HepG2 (cell line): ENCODE measurements around the gene MYO15A. TPM values are rescaled to one million over a fixed set of nuclear protein-coding genes. Genes with fewer than 3 reads are reported as not detected.

ENCODE experiments used
- NBN ChIP-seq: fragments of 450-650 bp; conservative IDR thresholded peaks from 2 replicates; pipeline ENCODE4 v1.6.1; 2017
- RBM39 ChIP-seq: fragments of 200-400 bp; formaldehyde crosslinking; IDR thresholded peaks from one replicate; pipeline ENCODE4 v1.6.1; 2018; ENCODE audit warnings: antibody characterized with exemption, mild to moderate bottlenecking, low read depth, low read length; ENCODE audit not compliant: poor library complexity, severe bottlenecking
- STAG1 ChIP-seq: sonication (generic); formaldehyde crosslinking; IDR thresholded peaks from 2 replicates; pipeline ENCODE4 v1.4.0; 2020; ENCODE audit warnings: missing genetic modification reagents
- ZFX ChIP-seq: sonication (generic); formaldehyde crosslinking; IDR thresholded peaks from 2 replicates; pipeline ENCODE4 v1.4.0; 2020; ENCODE audit warnings: mild to moderate bottlenecking, low read depth, missing genetic modification reagents, moderate library complexity
- ZFY ChIP-seq: sonication (generic); formaldehyde crosslinking; IDR thresholded peaks from 2 replicates; pipeline ENCODE4 v1.4.0; 2020; ENCODE audit warnings: missing genetic modification reagents
- ZKSCAN5 ChIP-seq: sonication (generic); formaldehyde crosslinking; IDR thresholded peaks from 2 replicates; pipeline ENCODE4 v1.5.1; 2020; ENCODE audit warnings: mild to moderate bottlenecking, missing genetic modification reagents
- ZNF577 ChIP-seq: sonication (generic); formaldehyde crosslinking; IDR thresholded peaks from 2 replicates; pipeline ENCODE4 v1.4.0; 2020; ENCODE audit warnings: mild to moderate bottlenecking, low read depth, missing genetic modification reagents, borderline replicate concordance
- ZNF780A ChIP-seq: sonication (generic); formaldehyde crosslinking; IDR thresholded peaks from 2 replicates; pipeline ENCODE4 v1.8.0; 2022; ENCODE audit warnings: mild to moderate bottlenecking, missing genetic modification reagents, moderate library complexity
- polyA plus RNA-seq, 8 experiments: library from polyadenylated mRNA; depleted of rRNA in 3 of 8; stranded (reverse) in 7 of 8; unstranded in 1 of 8; fragments of >200 nt; fragmentation: Illumina TruSeq in 4 of 8; extraction: Trizol in 4 of 8; gene quantifications; 2 replicates each; pipeline versions ENCODE4 v1.2.1 to v1.2.3, GENCODE V29; 2011 to 2016; ENCODE audit warnings: low read depth in 4 of 8, missing spikeins in 1 of 8, mixed read lengths in 1 of 8; ENCODE audit not compliant: insufficient read depth in 1 of 8
- total RNA-seq, 5 experiments: library from RNA; depleted of rRNA; stranded (reverse); fragments of >200 nt; fragmentation: Illumina TruSeq; extraction: Trizol; gene quantifications; 2 replicates each; pipeline ENCODE4 v1.2.3, GENCODE V29; 2016; ENCODE audit warnings: low read depth in 1 of 5
- TF ChIP-seq, protein P1 (sequence below): sonication (generic); formaldehyde crosslinking; IDR thresholded peaks from 2 replicates; pipeline ENCODE4 v1.5.0; 2020; ENCODE audit warnings: mild to moderate bottlenecking, missing genetic modification reagents, moderate library complexity
- TF ChIP-seq, protein P2 (sequence below): sonication (generic); formaldehyde crosslinking; IDR thresholded peaks from 2 replicates; pipeline ENCODE4 v1.8.0; 2022; ENCODE audit warnings: mild to moderate bottlenecking, missing genetic modification reagents, moderate library complexity
- TF ChIP-seq, protein P3 (sequence below): sonication (generic); formaldehyde crosslinking; IDR thresholded peaks from 2 replicates; pipeline ENCODE4 v1.4.0; 2020; ENCODE audit warnings: missing genetic modification reagents

The MYO15A gene
- total and polyA plus RNA-seq, 2 of the 13 experiments (the other 11 are each of a cell fraction or from before 2014, with no cell fraction given) = 0.07 to 0.20 TPM

DNA sequence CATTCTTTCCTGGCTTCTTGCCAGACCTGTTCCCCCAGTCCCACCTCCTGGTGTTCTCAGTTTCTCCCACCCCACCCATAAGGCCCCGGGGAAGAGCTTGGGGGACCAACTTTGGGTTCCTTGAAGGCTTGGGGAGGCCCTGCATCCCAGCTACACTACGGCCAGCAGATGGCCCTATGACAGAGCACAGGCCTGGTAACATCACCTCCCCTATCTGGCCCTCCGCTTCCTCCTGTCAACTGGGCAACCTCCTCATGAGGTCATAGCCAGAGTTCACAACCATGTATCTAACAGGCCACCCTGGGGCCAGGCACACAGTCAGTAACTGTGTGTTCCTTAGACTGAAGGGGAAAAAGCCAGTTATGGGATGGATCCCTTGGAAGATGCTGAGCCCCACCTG, 31.4 kb downstream of the MYO15A start (continued):
- TF ChIP-seq, protein P1, sequence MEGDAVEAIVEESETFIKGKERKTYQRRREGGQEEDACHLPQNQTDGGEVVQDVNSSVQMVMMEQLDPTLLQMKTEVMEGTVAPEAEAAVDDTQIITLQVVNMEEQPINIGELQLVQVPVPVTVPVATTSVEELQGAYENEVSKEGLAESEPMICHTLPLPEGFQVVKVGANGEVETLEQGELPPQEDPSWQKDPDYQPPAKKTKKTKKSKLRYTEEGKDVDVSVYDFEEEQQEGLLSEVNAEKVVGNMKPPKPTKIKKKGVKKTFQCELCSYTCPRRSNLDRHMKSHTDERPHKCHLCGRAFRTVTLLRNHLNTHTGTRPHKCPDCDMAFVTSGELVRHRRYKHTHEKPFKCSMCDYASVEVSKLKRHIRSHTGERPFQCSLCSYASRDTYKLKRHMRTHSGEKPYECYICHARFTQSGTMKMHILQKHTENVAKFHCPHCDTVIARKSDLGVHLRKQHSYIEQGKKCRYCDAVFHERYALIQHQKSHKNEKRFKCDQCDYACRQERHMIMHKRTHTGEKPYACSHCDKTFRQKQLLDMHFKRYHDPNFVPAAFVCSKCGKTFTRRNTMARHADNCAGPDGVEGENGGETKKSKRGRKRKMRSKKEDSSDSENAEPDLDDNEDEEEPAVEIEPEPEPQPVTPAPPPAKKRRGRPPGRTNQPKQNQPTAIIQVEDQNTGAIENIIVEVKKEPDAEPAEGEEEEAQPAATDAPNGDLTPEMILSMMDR (CRISPR knock-in tag) = peak; percentile 69
- TF ChIP-seq ZFX (CRISPR knock-in tag) = peak; percentile 62
- TF ChIP-seq NBN = no peak
- TF ChIP-seq ZNF780A (CRISPR knock-in tag) = no peak
- peak; percentile 33 for TF ChIP-seq STAG1 (CRISPR knock-in tag)
- TF ChIP-seq RBM39 = no peak
- TF ChIP-seq ZNF577 = no peak
- peak; percentile 70; the same call in 1 of the 2 replicates for TF ChIP-seq ZKSCAN5 (CRISPR knock-in tag)
- TF ChIP-seq ZFY (CRISPR knock-in tag) = 0 out of 2 replicates have a peak, but pooled peaks have one; percentile 17
- TF ChIP-seq, protein P2, sequence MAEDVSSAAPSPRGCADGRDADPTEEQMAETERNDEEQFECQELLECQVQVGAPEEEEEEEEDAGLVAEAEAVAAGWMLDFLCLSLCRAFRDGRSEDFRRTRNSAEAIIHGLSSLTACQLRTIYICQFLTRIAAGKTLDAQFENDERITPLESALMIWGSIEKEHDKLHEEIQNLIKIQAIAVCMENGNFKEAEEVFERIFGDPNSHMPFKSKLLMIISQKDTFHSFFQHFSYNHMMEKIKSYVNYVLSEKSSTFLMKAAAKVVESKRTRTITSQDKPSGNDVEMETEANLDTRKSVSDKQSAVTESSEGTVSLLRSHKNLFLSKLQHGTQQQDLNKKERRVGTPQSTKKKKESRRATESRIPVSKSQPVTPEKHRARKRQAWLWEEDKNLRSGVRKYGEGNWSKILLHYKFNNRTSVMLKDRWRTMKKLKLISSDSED = no peak
- TF ChIP-seq, protein P3, sequence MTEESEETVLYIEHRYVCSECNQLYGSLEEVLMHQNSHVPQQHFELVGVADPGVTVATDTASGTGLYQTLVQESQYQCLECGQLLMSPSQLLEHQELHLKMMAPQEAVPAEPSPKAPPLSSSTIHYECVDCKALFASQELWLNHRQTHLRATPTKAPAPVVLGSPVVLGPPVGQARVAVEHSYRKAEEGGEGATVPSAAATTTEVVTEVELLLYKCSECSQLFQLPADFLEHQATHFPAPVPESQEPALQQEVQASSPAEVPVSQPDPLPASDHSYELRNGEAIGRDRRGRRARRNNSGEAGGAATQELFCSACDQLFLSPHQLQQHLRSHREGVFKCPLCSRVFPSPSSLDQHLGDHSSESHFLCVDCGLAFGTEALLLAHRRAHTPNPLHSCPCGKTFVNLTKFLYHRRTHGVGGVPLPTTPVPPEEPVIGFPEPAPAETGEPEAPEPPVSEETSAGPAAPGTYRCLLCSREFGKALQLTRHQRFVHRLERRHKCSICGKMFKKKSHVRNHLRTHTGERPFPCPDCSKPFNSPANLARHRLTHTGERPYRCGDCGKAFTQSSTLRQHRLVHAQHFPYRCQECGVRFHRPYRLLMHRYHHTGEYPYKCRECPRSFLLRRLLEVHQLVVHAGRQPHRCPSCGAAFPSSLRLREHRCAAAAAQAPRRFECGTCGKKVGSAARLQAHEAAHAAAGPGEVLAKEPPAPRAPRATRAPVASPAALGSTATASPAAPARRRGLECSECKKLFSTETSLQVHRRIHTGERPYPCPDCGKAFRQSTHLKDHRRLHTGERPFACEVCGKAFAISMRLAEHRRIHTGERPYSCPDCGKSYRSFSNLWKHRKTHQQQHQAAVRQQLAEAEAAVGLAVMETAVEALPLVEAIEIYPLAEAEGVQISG (CRISPR knock-in tag) = 0 out of 2 replicates have a peak, but pooled peaks have one; percentile 24
- TF ChIP-seq, all 625 proteins: peak for 11
